ENCODE results near the gene JPH4.

DNA sequence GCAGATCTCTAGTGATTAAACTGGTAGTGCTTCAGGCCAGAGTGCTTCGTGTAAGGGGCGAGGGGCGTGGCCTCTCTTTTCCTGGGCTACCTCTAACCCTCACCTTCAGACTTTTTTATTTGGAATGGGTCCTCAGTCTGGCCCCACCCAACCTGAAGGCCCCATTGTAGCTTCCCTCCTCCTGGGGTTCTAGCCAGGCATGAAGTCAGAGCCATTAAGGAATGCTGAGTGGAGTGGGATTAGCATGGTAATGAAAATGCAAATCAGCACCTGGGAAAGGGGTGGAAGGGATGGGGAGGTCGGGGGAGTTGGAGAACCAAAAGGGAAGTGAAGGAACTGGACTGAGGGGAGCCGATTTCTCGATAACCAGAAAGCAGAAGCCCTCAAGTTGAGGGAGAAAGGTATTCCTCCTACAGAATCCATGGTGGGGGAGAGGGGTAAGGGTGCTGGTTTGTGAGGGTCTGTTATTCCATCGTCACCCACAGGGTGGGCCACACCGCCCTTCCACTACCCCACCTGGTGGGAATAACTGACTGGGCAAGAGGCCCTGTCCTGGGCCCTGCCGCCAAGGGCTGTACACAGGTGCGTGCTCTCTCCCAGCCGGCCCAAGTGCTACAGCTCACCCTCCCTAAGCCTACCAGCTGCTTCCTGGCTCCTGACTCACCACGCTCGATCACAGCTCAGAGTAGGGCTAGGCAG is 41.1 kb downstream of the JPH4 start:
- TF ChIP-seq, protein P1, sequence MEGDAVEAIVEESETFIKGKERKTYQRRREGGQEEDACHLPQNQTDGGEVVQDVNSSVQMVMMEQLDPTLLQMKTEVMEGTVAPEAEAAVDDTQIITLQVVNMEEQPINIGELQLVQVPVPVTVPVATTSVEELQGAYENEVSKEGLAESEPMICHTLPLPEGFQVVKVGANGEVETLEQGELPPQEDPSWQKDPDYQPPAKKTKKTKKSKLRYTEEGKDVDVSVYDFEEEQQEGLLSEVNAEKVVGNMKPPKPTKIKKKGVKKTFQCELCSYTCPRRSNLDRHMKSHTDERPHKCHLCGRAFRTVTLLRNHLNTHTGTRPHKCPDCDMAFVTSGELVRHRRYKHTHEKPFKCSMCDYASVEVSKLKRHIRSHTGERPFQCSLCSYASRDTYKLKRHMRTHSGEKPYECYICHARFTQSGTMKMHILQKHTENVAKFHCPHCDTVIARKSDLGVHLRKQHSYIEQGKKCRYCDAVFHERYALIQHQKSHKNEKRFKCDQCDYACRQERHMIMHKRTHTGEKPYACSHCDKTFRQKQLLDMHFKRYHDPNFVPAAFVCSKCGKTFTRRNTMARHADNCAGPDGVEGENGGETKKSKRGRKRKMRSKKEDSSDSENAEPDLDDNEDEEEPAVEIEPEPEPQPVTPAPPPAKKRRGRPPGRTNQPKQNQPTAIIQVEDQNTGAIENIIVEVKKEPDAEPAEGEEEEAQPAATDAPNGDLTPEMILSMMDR (IDR thresholded peaks at IDR 0.05): no peak
- TF ChIP-seq NRF1 (IDR thresholded peaks at IDR 0.05; ENCODE audit: low read depth, low read length) (no peak), EZH2phosphoT487 (IDR thresholded peaks at IDR 0.05; ENCODE audit: borderline replicate concordance, low read depth) (no peak), RAD21 (IDR thresholded peaks at IDR 0.05; ENCODE audit: low read length) (no peak), RCOR1 (IDR thresholded peaks at IDR 0.05; ENCODE audit: low read length) (no peak), EP300 (IDR thresholded peaks at IDR 0.05; ENCODE audit: borderline replicate concordance in 1 of 2, low read depth in 1 of 2, low read length in 1 of 2) (no peak), MXI1 (IDR thresholded peaks at IDR 0.05; ENCODE audit: low read depth, low read length) (no peak), TAF1 (IDR thresholded peaks at IDR 0.05; ENCODE audit: borderline replicate concordance, low read depth, low read length) (no peak), RXRA (IDR thresholded peaks at IDR 0.05; ENCODE audit: borderline replicate concordance, low read depth) (no peak)
- TF ChIP-seq, protein P2, sequence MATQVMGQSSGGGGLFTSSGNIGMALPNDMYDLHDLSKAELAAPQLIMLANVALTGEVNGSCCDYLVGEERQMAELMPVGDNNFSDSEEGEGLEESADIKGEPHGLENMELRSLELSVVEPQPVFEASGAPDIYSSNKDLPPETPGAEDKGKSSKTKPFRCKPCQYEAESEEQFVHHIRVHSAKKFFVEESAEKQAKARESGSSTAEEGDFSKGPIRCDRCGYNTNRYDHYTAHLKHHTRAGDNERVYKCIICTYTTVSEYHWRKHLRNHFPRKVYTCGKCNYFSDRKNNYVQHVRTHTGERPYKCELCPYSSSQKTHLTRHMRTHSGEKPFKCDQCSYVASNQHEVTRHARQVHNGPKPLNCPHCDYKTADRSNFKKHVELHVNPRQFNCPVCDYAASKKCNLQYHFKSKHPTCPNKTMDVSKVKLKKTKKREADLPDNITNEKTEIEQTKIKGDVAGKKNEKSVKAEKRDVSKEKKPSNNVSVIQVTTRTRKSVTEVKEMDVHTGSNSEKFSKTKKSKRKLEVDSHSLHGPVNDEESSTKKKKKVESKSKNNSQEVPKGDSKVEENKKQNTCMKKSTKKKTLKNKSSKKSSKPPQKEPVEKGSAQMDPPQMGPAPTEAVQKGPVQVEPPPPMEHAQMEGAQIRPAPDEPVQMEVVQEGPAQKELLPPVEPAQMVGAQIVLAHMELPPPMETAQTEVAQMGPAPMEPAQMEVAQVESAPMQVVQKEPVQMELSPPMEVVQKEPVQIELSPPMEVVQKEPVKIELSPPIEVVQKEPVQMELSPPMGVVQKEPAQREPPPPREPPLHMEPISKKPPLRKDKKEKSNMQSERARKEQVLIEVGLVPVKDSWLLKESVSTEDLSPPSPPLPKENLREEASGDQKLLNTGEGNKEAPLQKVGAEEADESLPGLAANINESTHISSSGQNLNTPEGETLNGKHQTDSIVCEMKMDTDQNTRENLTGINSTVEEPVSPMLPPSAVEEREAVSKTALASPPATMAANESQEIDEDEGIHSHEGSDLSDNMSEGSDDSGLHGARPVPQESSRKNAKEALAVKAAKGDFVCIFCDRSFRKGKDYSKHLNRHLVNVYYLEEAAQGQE (IDR thresholded peaks at IDR 0.05; ENCODE audit: low read depth, low read length): no peak
- TF ChIP-seq, protein P3, sequence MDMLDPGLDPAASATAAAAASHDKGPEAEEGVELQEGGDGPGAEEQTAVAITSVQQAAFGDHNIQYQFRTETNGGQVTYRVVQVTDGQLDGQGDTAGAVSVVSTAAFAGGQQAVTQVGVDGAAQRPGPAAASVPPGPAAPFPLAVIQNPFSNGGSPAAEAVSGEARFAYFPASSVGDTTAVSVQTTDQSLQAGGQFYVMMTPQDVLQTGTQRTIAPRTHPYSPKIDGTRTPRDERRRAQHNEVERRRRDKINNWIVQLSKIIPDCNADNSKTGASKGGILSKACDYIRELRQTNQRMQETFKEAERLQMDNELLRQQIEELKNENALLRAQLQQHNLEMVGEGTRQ (IDR thresholded peaks at IDR 0.05; ENCODE audit: borderline replicate concordance, low read depth, low read length): no peak
- TF ChIP-seq, protein P4, sequence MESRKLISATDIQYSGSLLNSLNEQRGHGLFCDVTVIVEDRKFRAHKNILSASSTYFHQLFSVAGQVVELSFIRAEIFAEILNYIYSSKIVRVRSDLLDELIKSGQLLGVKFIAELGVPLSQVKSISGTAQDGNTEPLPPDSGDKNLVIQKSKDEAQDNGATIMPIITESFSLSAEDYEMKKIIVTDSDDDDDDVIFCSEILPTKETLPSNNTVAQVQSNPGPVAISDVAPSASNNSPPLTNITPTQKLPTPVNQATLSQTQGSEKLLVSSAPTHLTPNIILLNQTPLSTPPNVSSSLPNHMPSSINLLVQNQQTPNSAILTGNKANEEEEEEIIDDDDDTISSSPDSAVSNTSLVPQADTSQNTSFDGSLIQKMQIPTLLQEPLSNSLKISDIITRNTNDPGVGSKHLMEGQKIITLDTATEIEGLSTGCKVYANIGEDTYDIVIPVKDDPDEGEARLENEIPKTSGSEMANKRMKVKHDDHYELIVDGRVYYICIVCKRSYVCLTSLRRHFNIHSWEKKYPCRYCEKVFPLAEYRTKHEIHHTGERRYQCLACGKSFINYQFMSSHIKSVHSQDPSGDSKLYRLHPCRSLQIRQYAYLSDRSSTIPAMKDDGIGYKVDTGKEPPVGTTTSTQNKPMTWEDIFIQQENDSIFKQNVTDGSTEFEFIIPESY (IDR thresholded peaks at IDR 0.05; ENCODE audit: borderline replicate concordance, low read depth): no peak
- TF ChIP-seq, protein P5, sequence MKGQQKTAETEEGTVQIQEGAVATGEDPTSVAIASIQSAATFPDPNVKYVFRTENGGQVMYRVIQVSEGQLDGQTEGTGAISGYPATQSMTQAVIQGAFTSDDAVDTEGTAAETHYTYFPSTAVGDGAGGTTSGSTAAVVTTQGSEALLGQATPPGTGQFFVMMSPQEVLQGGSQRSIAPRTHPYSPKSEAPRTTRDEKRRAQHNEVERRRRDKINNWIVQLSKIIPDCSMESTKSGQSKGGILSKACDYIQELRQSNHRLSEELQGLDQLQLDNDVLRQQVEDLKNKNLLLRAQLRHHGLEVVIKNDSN (IDR thresholded peaks at IDR 0.05; ENCODE audit: borderline replicate concordance, low read depth): no peak
